ENCODE measurements around the gene MNAT1. TPM values are rescaled to one million over a fixed set of nuclear protein-coding genes. Genes with fewer than 3 reads are reported as not detected.
"Not testable (repeated sequence)": the region's sequence is repeated elsewhere in the genome, so short reads cannot be mapped to it uniquely, and the experiment has no call there.

MNAT1 gene
- total RNA-seq, 2 experiments from 2014 or later, result 27.8 to 39.8 TPM

DNA sequence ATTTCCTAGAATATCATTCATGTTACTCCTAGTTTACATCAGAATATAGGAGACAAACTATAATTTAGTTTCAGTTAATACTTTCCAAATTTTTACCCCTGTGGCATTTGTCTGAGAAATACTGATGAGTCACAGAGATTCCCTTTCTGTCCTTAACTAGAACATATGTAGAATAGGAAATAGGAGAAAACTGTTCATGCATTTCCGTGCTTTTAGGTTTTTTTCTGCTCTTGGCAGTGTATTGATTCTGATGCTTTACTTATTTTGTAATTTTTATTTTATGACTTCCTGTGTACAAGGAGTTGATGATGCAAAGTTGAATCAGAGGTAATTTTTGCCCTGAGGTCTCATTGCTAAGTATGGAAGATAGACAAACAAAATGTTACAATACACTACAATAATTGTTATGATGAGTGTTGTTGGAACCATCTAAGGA, 23.0 kb downstream of the MNAT1 start:
- ChIA-PET POLR2A (no interaction called here), CTCF (no interaction called here)
- Mint-ChIP-seq H3K4me3 (no peak overlapping the region), H3K27ac (no peak overlapping the region), H3K9me3 (peaks cover 2% of the 10 kb centered on the region), H3K27me3 (peaks cover 13% of the 10 kb centered on the region), H3K36me3 (ENCODE audit: low read depth) (peaks cover 16% of the 10 kb centered on the region), H3K4me1 (peaks cover 58% of the 10 kb centered on the region)
- DNase-seq, result no peak

DNA sequence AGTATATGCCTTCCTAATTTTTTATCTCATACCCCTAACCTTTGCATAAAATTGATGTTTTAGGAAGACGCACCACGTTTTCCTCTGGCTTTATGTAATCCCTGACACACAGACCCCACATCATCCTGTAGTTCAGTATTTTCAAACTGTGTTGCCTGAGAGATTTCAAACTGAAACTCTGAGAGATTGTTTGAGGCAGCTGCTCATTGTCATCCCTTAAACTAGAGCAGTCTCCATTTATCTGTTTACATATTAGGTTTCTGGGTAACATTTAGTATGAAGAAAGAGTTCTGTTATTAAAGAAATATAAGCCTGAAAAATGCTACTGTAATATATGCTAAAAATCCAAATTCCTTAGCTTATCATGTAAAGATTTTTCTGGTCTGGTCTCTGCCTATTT, 24.3 kb downstream of the MNAT1 start:
- no peaks in the 10 kb centered on the region for H3K9me3 Mint-ChIP-seq
- H3K27me3 Mint-ChIP-seq, result peaks cover 13% of the 10 kb centered on the region
- ChIA-PET POLR2A (no interaction called here), CTCF (no interaction called here)
- peaks cover 46% of the 10 kb centered on the region for H3K4me1 Mint-ChIP-seq
- no peak overlapping the region for H3K27ac Mint-ChIP-seq
- peaks cover 14% of the 10 kb centered on the region for H3K36me3 Mint-ChIP-seq (ENCODE audit: low read depth)
- no peak for DNase-seq
- no peak overlapping the region for H3K4me3 Mint-ChIP-seq

DNA sequence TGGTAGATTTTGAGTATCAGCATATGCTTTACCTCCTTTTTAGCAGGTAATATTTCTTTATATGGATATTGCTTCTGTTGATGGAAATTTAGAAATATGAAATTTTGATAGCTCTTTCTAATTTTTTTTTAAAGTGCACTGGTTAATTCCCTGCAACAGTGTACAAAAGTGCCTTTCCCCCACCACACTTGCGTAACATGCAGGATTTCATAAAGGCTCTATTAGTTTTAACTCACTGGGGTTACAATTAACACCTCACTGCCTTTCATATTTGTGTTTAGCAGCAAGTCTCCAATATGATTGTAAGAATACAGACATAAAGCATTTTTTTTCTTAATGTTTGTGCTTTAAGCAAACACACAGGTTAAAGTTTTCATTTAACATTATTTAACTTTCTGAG, 25.6 kb downstream of the MNAT1 start:
- H3K27ac Mint-ChIP-seq, result no peak overlapping the region

DNA sequence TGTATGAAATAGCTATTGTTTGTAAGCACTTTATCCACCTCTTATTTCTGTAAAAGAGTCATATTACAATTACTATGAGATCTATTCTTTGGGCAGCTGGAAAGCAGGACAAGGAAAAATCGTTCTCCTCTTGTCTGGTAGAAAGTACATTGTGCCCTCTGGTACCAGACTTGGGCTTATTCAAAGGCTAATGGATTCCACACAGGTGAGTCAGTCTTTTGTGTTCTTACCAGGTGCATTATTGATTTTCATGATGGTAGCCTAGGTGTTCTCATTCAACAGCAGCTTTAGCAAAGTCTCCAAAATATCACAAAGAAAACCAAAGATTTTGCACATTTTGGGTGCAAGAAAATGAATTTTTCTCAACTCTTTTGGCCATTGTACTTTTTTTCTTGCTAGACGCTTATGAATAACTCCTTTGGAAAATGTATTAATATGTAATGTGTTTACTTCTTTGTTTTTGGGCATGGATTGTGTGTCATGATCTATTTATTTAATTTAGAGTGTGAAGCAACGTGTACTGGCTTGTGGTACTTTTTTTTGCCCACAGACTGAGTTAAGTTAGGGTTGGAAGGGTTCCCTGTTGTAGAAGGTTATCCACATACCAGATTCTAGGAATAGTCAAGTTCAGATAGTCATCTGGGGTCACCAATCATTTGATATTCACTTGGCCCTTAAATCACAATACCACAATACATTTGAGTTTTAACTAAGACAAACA, 26.2 kb downstream of the MNAT1 start:
- peaks cover 10% of the 10 kb centered on the region for H3K27me3 Mint-ChIP-seq
- DNase-seq, result no peak
- peaks cover 33% of the 10 kb centered on the region for H3K4me1 Mint-ChIP-seq
- no peak overlapping the region for H3K4me3 Mint-ChIP-seq
- no peak overlapping the region for H3K27ac Mint-ChIP-seq
- H3K9me3 Mint-ChIP-seq, result no peaks in the 10 kb centered on the region
- peaks cover 13% of the 10 kb centered on the region for H3K36me3 Mint-ChIP-seq (ENCODE audit: low read depth)
- ChIA-PET POLR2A (interaction anchor here (0.7 kb wide), 1 partner anchor 418 kb away, joined by 3 read pairs; no protein-coding TSS in a partner anchor), CTCF (no interaction called here)

More for the DNA sequence above, 25.6 kb downstream of the MNAT1 start:
- Mint-ChIP-seq H3K36me3 (ENCODE audit: low read depth) (peaks cover 14% of the 10 kb centered on the region), H3K9me3 (no peaks in the 10 kb centered on the region), H3K27me3 (peaks cover 13% of the 10 kb centered on the region), H3K4me1 (peaks cover 34% of the 10 kb centered on the region), H3K4me3 (no peak overlapping the region)
- CTCF ChIA-PET, result no interaction called here
- DNase-seq, result no peak
- POLR2A ChIA-PET, result no interaction called here

DNA sequence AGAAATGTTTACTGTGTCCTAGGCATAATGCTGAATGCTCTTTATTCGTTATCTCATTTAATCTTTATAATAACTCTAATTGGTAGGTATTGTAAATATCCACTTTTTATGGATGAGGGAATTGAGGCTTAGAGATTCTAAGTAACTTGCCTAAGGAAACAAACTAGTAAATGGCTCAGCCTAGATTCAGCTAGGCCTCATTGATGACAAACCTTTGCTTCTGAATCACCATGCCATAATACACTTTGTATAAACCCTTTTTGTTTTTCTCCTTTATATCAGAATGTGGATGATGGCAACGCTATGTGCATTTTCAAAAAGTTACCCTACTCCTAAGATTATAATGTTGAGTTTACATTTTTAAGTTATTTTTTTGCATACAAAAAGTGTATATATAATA, 34.0 kb downstream of the MNAT1 start:
- ChIA-PET CTCF (no interaction called here), POLR2A (no interaction called here)
- H3K9me3 Mint-ChIP-seq, result no peaks in the 10 kb centered on the region
- no peaks in the 10 kb centered on the region for H3K27me3 Mint-ChIP-seq
- no peak for DNase-seq
- H3K27ac Mint-ChIP-seq, result no peak overlapping the region
- peaks cover 2% of the 10 kb centered on the region for H3K36me3 Mint-ChIP-seq (ENCODE audit: low read depth)
- H3K4me3 Mint-ChIP-seq, result no peak overlapping the region
- peaks cover 4% of the 10 kb centered on the region for H3K4me1 Mint-ChIP-seq

- ChIA-PET CTCF (no interaction called here), POLR2A (no interaction called here)
- Mint-ChIP-seq H3K4me1 (peaks cover 4% of the 10 kb centered on the region), H3K36me3 (ENCODE audit: low read depth) (peaks cover 2% of the 10 kb centered on the region), H3K9me3 (no peaks in the 10 kb centered on the region), H3K27me3 (no peaks in the 10 kb centered on the region), H3K4me3 (no peak overlapping the region), H3K27ac (no peak overlapping the region)
- no peak for DNase-seq
Observed at GRCh38 chr14:60771117-60771516, 36.6 kb downstream of the MNAT1 start.

- Mint-ChIP-seq H3K4me1 (peaks cover 4% of the 10 kb centered on the region), H3K27ac (no peak overlapping the region), H3K9me3 (no peaks in the 10 kb centered on the region), H3K36me3 (ENCODE audit: low read depth) (peaks cover 2% of the 10 kb centered on the region), H3K4me3 (no peak overlapping the region), H3K27me3 (no peaks in the 10 kb centered on the region)
- DNase-seq, result no peak
- ChIA-PET CTCF (interaction anchor here (2.0 kb wide), 1 partner anchor 10 kb away, joined by 5 read pairs; no protein-coding TSS in a partner anchor), POLR2A (no interaction called here)
Observed at GRCh38 chr14:60773558-60773957, 39.0 kb downstream of the MNAT1 start.

- no peaks in the 10 kb centered on the region for H3K27me3 Mint-ChIP-seq
- CTCF ChIA-PET, result interaction anchor here (2.0 kb wide), 1 partner anchor 9 kb away, joined by 5 read pairs; no protein-coding TSS in a partner anchor
- H3K27ac Mint-ChIP-seq, result no peak overlapping the region
- no peak overlapping the region for H3K4me3 Mint-ChIP-seq
- no peak for DNase-seq
- H3K36me3 Mint-ChIP-seq (ENCODE audit: low read depth), result no peaks in the 10 kb centered on the region
- H3K4me1 Mint-ChIP-seq, result peaks cover 9% of the 10 kb centered on the region
- no peaks in the 10 kb centered on the region for H3K9me3 Mint-ChIP-seq
- POLR2A ChIA-PET, result no interaction called here
Observed at GRCh38 chr14:60775296-60775695, 40.7 kb downstream of the MNAT1 start.

DNA sequence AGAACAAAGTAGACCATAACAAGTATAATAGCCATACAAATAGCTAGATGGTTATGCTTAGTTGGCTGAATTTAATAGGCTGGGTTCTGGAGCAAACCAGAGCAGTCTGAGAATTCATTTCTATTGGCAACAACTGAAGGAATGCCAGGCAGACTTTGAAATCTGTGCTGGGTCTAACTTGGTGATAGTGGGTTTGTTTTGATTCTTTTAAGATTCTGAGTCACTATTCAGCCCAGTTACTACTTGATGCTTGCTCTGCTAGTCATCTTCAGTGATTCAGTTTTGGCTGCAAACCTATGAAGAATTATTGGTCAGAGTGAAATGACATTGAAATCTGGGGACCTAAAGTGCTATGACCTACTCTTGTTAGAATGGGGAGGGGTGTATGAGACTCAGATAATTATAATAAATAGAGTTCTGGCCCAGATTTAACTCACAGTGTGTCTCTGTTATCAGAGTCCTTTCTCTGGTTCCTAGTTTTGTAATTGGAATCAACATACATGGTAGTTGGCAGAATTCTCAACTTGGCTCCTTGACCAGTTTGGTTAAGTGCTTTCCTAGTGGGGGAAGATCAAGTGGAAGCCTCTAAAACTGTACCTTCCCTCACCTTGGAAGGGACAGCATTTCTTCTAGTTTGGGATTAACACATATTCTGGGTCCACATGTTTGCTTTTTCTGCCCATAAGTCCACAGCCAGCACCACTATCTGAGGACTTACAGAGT, 43.5 kb downstream of the MNAT1 start:
- POLR2A ChIA-PET, result no interaction called here
- CTCF ChIA-PET, result no interaction called here
- no peak overlapping the region for H3K4me3 Mint-ChIP-seq

DNA sequence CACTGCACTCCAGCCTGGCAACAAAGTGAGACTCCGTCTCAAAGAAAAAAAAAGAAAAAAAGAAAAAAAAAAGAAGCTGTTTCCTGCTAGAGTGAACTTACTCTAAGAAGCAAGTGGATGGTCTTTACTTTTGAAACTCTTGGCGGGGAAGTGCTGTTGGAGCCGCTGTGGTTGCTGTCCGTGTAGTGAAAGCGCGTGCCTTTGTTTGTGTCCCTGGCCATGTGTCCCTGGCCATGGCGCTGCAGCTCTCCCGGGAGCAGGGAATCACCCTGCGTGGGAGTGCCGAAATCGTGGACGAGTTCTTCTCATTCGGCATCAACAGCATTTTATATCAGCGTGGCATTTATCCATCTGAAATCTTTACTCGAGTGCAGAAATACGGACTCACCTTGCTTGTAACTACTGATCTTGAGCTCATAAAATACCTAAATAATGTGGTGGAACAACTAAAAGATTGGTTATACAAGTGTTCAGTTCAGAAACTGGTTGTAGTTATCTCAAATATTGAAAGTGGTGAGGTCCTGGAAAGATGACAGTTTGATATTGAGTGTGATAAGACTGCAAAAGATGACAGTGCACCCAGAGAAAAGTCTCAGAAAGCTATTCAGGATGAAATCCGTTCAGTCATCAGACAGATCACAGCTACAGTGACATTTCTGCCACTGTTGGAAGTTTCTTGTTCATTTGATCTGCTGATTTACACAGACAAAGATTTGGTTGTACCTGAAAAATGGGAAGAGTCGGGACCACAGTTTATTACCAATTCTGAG, 45.4 kb downstream of the MNAT1 start:
- H3K27me3 Mint-ChIP-seq, POLR2A ChIA-PET, CTCF ChIA-PET: not testable (repeated sequence)

More for the DNA sequence above, 43.5 kb downstream of the MNAT1 start:
- no peaks in the 10 kb centered on the region for H3K36me3 Mint-ChIP-seq (ENCODE audit: low read depth)
- H3K27ac Mint-ChIP-seq, result no peak overlapping the region
- peaks cover 4% of the 10 kb centered on the region for H3K4me1 Mint-ChIP-seq
- H3K27me3 Mint-ChIP-seq, result no peaks in the 10 kb centered on the region
- no peak for DNase-seq
- no peaks in the 10 kb centered on the region for H3K9me3 Mint-ChIP-seq

DNA sequence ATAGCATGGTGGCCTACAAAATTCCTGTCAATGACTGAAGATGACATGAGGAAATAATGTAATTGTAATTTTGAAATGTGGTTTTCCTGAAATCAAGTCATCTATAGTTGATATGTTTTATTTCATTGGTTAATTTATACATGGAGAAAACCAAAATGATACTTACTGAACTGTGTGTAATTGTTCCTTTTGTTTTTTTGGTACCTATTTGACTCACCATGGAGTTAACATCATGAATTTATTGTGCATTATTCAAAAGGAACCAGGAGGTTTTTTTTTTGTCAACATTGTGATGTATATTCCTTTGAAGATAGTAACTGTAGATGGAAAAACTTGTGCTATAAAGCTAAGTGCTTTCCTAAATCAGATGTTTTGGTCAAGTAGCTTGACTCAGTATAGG, 46.0 kb downstream of the MNAT1 start:
- CTCF ChIA-PET; H3K4me1 Mint-ChIP-seq; H3K36me3 Mint-ChIP-seq (ENCODE audit: low read depth); POLR2A ChIA-PET; H3K27ac Mint-ChIP-seq; H3K9me3 Mint-ChIP-seq; H3K27me3 Mint-ChIP-seq; H3K4me3 Mint-ChIP-seq; DNase-seq: not testable (repeated sequence)

More for the DNA sequence above, 45.4 kb downstream of the MNAT1 start:
- not testable (repeated sequence) for DNase-seq; H3K27ac Mint-ChIP-seq; H3K36me3 Mint-ChIP-seq (ENCODE audit: low read depth); H3K4me3 Mint-ChIP-seq; H3K9me3 Mint-ChIP-seq; H3K4me1 Mint-ChIP-seq

DNA sequence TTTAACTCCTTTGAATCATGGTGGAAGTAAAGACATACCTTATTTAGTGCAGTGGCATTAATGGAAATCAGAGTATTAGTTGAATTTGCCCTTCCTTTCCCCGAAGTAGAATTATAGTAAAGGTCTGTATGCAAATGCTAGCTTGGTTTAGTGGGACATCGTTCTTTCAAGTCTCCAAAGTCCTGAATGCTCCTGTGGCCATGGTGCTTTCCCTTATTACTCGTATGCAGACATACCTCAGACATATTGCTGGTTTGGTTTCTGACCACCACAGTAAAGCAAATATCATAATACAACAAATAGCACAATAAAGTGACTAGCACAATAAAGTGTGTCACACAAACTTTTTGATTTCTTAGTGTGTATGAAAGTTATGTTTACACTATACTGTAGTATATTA, 52.3 kb downstream of the MNAT1 start:
- Mint-ChIP-seq H3K27me3 (no peaks in the 10 kb centered on the region), H3K36me3 (ENCODE audit: low read depth) (peaks cover 9% of the 10 kb centered on the region), H3K4me1 (no peaks in the 10 kb centered on the region), H3K9me3 (no peaks in the 10 kb centered on the region), H3K4me3 (no peak overlapping the region), H3K27ac (no peak overlapping the region)
- CTCF ChIA-PET, result no interaction called here
- POLR2A ChIA-PET, result no interaction called here
- DNase-seq, result no peak

DNA sequence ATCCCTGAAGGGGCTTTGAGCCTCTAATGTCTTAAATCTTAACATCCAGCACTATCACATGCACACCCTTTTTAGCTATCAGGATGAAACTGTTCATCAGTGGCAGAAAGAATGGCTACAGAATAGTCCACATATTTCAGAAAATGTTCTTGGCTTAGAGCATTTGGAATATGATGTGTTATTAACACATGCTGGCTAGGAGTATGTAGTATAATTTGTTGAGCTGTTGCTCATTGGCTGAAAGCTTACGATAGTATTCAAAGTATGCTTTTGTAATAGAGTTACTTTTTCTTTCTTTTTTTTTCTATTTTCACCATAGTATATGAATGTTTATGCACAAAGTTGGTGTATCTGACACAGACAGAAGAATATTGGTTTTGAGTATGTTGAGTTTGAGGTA, 55.1 kb downstream of the MNAT1 start:
- H3K9me3 Mint-ChIP-seq, result no peaks in the 10 kb centered on the region
- peaks cover 12% of the 10 kb centered on the region for H3K36me3 Mint-ChIP-seq (ENCODE audit: low read depth)
- no peak for DNase-seq
- H3K4me3 Mint-ChIP-seq, result no peak overlapping the region
- ChIA-PET POLR2A (no interaction called here), CTCF (no interaction called here)
- no peaks in the 10 kb centered on the region for H3K27me3 Mint-ChIP-seq
- no peaks in the 10 kb centered on the region for H3K4me1 Mint-ChIP-seq
- no peak overlapping the region for H3K27ac Mint-ChIP-seq

Measured in activated CD4-positive, alpha-beta T cell treated with anti-CD3 and anti-CD28 coated beads, Interleukin-2, amount 10 ng/mL, durations not matched to agents 7 days and 5 days (primary cell).